OCI-LY3 (cell line): ENCODE results near the gene TTYH3.
A peak's percentile ranks its signal among the peaks of the same experiment; 100 is the strongest.

Source experiments
- H2AFZ ChIP-seq: fragments of 200-600, 300-600 bp; shearing (Covaris generic); 2 replicates; pipeline ENCODE4 v1.6.0; 2014; ENCODE audit warnings: antibody characterized with exemption, low read depth, low read length
- H3K27ac ChIP-seq: fragments of 200-600, 300-600 bp; sonication (generic); 2 replicates; pipeline ENCODE4 v1.5.1; 2014; ENCODE audit warnings: mild to moderate bottlenecking, low read length, moderate library complexity, mixed read lengths
- H3K27me3 ChIP-seq: fragments of 200-600, 300-600 bp; sonication (generic); 2 replicates; pipeline ENCODE4 v1.6.1; 2014; ENCODE audit warnings: low read depth, low read length, mixed read lengths
- H3K36me3 ChIP-seq: fragments of 200-600, 300-600 bp; sonication (generic); replicated peaks from 2 replicates; pipeline ENCODE3; 2014; ENCODE audit warnings: low read depth, low read length, mixed read lengths
- H3K4me1 ChIP-seq: fragments of 300-600, 200-600 bp; sonication (generic); 2 replicates; pipeline ENCODE4 v1.6.1; 2014; ENCODE audit warnings: low read length, mixed read lengths
- H3K4me2 ChIP-seq: fragments of 200-600, 300-600 bp; sonication (generic); 2 replicates; pipeline ENCODE4 v1.6.1; 2014; ENCODE audit warnings: low read length, mixed read lengths
- H3K4me3 ChIP-seq: fragments of 300-600, 200-600 bp; sonication (generic); 2 replicates; pipeline ENCODE4 v1.5.1; 2014; ENCODE audit warnings: antibody characterized with exemption, mild to moderate bottlenecking, low read length, moderate library complexity
- H3K79me2 ChIP-seq: fragments of 300-600, 200-600 bp; shearing (Covaris generic); 2 replicates; pipeline ENCODE4 v1.6.1; 2014; ENCODE audit warnings: mild to moderate bottlenecking, low read length, mixed read lengths
- H3K9ac ChIP-seq: fragments of 300-600, 200-600 bp; shearing (Covaris generic); 2 replicates; pipeline ENCODE4 v1.6.0; 2014; ENCODE audit warnings: mild to moderate bottlenecking, low read length, moderate library complexity
- H3K9me3 ChIP-seq: fragments of 200-600, 300-600 bp; shearing (Covaris generic); 2 replicates; pipeline ENCODE4 v1.6.1; 2014; ENCODE audit warnings: low read length, mixed read lengths; ENCODE audit not compliant: insufficient read depth
- H4K20me1 ChIP-seq: fragments of 200-600, 300-600 bp; sonication (generic); 2 replicates; pipeline ENCODE4 v1.6.1; 2016; ENCODE audit warnings: low read length, mixed read lengths; ENCODE audit not compliant: insufficient read depth
- CTCF ChIP-seq: fragments of 200-600, 300-600 bp; sonication (generic); IDR thresholded peaks from 2 replicates; pipeline ENCODE4 v1.5.1; 2014; ENCODE audit warnings: antibody characterized with exemption, low read length, low read depth
- EZH2phosphoT487 ChIP-seq: fragments of 200-600 bp; shearing (Covaris generic); IDR thresholded peaks from 2 replicates; pipeline ENCODE4 v1.6.1; 2018; ENCODE audit warnings: antibody characterized with exemption, mixed run types, low read depth

TTYH3 gene

GRCh38 chr7:2639695-2640481, 8.1 kb downstream of the TTYH3 start:
- peaks cover 33% of the 10 kb centered on the region for H3K4me1 ChIP-seq
- no peaks in the 10 kb centered on the region for H3K27me3 ChIP-seq
- H3K4me3 ChIP-seq: no peak overlapping the region
- TF ChIP-seq EZH2phosphoT487: no peak
- no peak for TF ChIP-seq CTCF
- H3K9me3 ChIP-seq: no peaks in the 10 kb centered on the region
- H2AFZ ChIP-seq: no peak overlapping the region
- no peak overlapping the region for H3K27ac ChIP-seq
- no peaks in the 10 kb centered on the region for H3K36me3 ChIP-seq
- H3K9ac ChIP-seq: no peak overlapping the region
- peaks cover 10% of the 10 kb centered on the region; the same call in 1 of the 2 replicates for H4K20me1 ChIP-seq
- no peaks in the 10 kb centered on the region for H3K79me2 ChIP-seq
- no peak overlapping the region for H3K4me2 ChIP-seq

GRCh38 chr7:2640482-2640830, 8.7 kb downstream of the TTYH3 start:
- peaks cover 38% of the 10 kb centered on the region for H3K4me1 ChIP-seq
- H3K4me3 ChIP-seq: no peak overlapping the region
- H2AFZ ChIP-seq: no peak overlapping the region
- no peaks in the 10 kb centered on the region for H3K79me2 ChIP-seq
- H4K20me1 ChIP-seq: peaks cover 7% of the 10 kb centered on the region; the same call in 1 of the 2 replicates
- H3K9ac ChIP-seq: no peak overlapping the region
- TF ChIP-seq CTCF (no peak), EZH2phosphoT487 (no peak)
- no peak overlapping the region for H3K4me2 ChIP-seq
- H3K9me3 ChIP-seq: no peaks in the 10 kb centered on the region
- H3K27me3 ChIP-seq: no peaks in the 10 kb centered on the region
- no peaks in the 10 kb centered on the region for H3K36me3 ChIP-seq
- no peak overlapping the region for H3K27ac ChIP-seq

- peak overlapping the region; percentile 10; the same call in 1 of the 2 replicates for H3K9ac ChIP-seq
- no peaks in the 10 kb centered on the region for H3K79me2 ChIP-seq
- H3K4me3 ChIP-seq: peak overlapping the region; percentile 52
- no peak overlapping the region for H3K27ac ChIP-seq
- H3K27me3 ChIP-seq: no peaks in the 10 kb centered on the region
- H3K9me3 ChIP-seq: no peaks in the 10 kb centered on the region
- no peak overlapping the region for H2AFZ ChIP-seq
- TF ChIP-seq EZH2phosphoT487 (no peak), CTCF (no peak)
- H3K4me1 ChIP-seq: peaks cover 40% of the 10 kb centered on the region
- H4K20me1 ChIP-seq: peaks cover 3% of the 10 kb centered on the region; the same call in 1 of the 2 replicates
- peak overlapping the region; percentile 66 for H3K4me2 ChIP-seq
- H3K36me3 ChIP-seq: no peaks in the 10 kb centered on the region
Observed at GRCh38 chr7:2640846-2641316, 9.1 kb downstream of the TTYH3 start.
